H9 (cell line): ENCODE measurements around the gene SLC12A1. TPM values are rescaled to one million over a fixed set of nuclear protein-coding genes. Genes with fewer than 3 reads are reported as not detected.

Source experiments
- DNase-seq: peaks from one replicate; pipeline ENCODE4 v3.0.0-alpha.2; 2017
- H2AFZ ChIP-seq: one replicate; pipeline ENCODE4 v1.6.1; 2013; ENCODE audit warnings: mild to moderate bottlenecking, low read length, control low read depth, moderate library complexity
- H2AK5ac ChIP-seq: 2 replicates; pipeline ENCODE4 v1.6.1; 2013; ENCODE audit warnings: low read length, control low read depth, mixed read lengths; ENCODE audit not compliant: insufficient read length
- H2BK120ac ChIP-seq: one replicate; pipeline ENCODE4 v1.6.1; 2013; ENCODE audit warnings: low read depth, mild to moderate bottlenecking, low read length, control low read depth, inconsistent platforms; ENCODE audit not compliant: poor library complexity, severe bottlenecking
- H2BK12ac ChIP-seq: 2 replicates; pipeline ENCODE4 v1.6.1; 2013; ENCODE audit warnings: low read length, control low read depth, mixed read lengths, low read depth; ENCODE audit not compliant: insufficient read length
- H2BK15ac ChIP-seq: 2 replicates; pipeline ENCODE4 v1.6.1; 2013; ENCODE audit warnings: low read depth, low read length, control low read depth
- H2BK20ac ChIP-seq: one replicate; pipeline ENCODE4 v1.6.1; 2013; ENCODE audit warnings: low read depth, mild to moderate bottlenecking, low read length, control low read depth, inconsistent platforms; ENCODE audit not compliant: poor library complexity, severe bottlenecking
- H2BK5ac ChIP-seq: 2 replicates; pipeline ENCODE4 v1.6.1; 2013; ENCODE audit warnings: low read length, control low read depth, mixed read lengths; ENCODE audit not compliant: insufficient read length
- H3K14ac ChIP-seq: 2 replicates; pipeline ENCODE4 v1.6.1; 2013; ENCODE audit warnings: low read length, control low read depth; ENCODE audit not compliant: insufficient read depth
- H3K18ac ChIP-seq: 2 replicates; pipeline ENCODE4 v1.6.1; 2013; ENCODE audit warnings: low read depth, mild to moderate bottlenecking, mixed read lengths, low read length, control low read depth; ENCODE audit not compliant: insufficient read length
- H3K23ac ChIP-seq: 2 replicates; pipeline ENCODE4 v1.6.1; 2013; ENCODE audit warnings: low read length, control low read depth, mixed read lengths, low read depth; ENCODE audit not compliant: insufficient read length
- H3K23me2 ChIP-seq: 2 replicates; pipeline ENCODE4 v1.6.1; 2013; ENCODE audit warnings: low read depth, mild to moderate bottlenecking, mixed read lengths, low read length, control low read depth; ENCODE audit not compliant: insufficient read length, poor library complexity, severe bottlenecking
- H3K27ac ChIP-seq: 2 replicates; pipeline ENCODE4 v1.5.1; 2013; ENCODE audit warnings: low read length, control low read depth, mixed read lengths, low read depth; ENCODE audit not compliant: insufficient read length
- H3K27me3 ChIP-seq: 2 replicates; pipeline ENCODE4 v1.6.1; 2013; ENCODE audit warnings: low read length, control low read depth, inconsistent platforms; ENCODE audit not compliant: insufficient read depth
- H3K4ac ChIP-seq: 2 replicates; pipeline ENCODE4 v1.6.1; 2013; ENCODE audit warnings: low read depth, mild to moderate bottlenecking, control low read depth, inconsistent platforms, low read length, moderate library complexity
- H3K4me1 ChIP-seq: 2 replicates; pipeline ENCODE4 v1.6.1; 2013; ENCODE audit warnings: low read length, control low read depth, inconsistent platforms; ENCODE audit not compliant: insufficient read depth
- H3K4me2 ChIP-seq: 2 replicates; pipeline ENCODE4 v1.6.1; 2013; ENCODE audit warnings: low read length, control low read depth, mixed read lengths; ENCODE audit not compliant: insufficient read length, insufficient read depth
- H3K56ac ChIP-seq: 2 replicates; pipeline ENCODE4 v1.6.1; 2013; ENCODE audit warnings: low read depth, mild to moderate bottlenecking, mixed read lengths, low read length, control low read depth; ENCODE audit not compliant: insufficient read length
- H3K79me1 ChIP-seq: 2 replicates; pipeline ENCODE4 v1.6.1; 2013; ENCODE audit warnings: low read depth, mild to moderate bottlenecking, moderate library complexity, low read length, control low read depth, inconsistent platforms; ENCODE audit not compliant: insufficient read depth, poor library complexity, severe bottlenecking
- H3K79me2 ChIP-seq: 2 replicates; pipeline ENCODE4 v1.6.1; 2013; ENCODE audit warnings: low read length, control low read depth, inconsistent platforms; ENCODE audit not compliant: insufficient read depth
- H3K9ac ChIP-seq: 2 replicates; pipeline ENCODE4 v1.6.1; 2013; ENCODE audit warnings: low read length, control low read depth, mixed read lengths; ENCODE audit not compliant: insufficient read length; ENCODE audit errors: extremely low read depth
- H3K9me3 ChIP-seq: one replicate; pipeline ENCODE4 v1.6.1; 2013; ENCODE audit warnings: low read depth, low read length, inconsistent platforms; ENCODE audit not compliant: control insufficient read depth
- H3T11ph ChIP-seq: one replicate; pipeline ENCODE4 v1.6.1; 2013; ENCODE audit warnings: mild to moderate bottlenecking, low read length, control low read depth, inconsistent platforms
- H4K20me1 ChIP-seq: one replicate; pipeline ENCODE4 v1.6.1; 2013; ENCODE audit not compliant: control insufficient read depth, insufficient read length, insufficient read depth
- H4K5ac ChIP-seq: 2 replicates; pipeline ENCODE4 v1.6.1; 2013; ENCODE audit warnings: low read depth, mild to moderate bottlenecking, mixed read lengths, low read length, control low read depth; ENCODE audit not compliant: insufficient read length
- H4K8ac ChIP-seq: replicated peaks from 2 replicates; pipeline ENCODE4 v1.6.1; 2013; ENCODE audit warnings: low read length, control low read depth, mixed read lengths, low read depth; ENCODE audit not compliant: insufficient read length
- H4K91ac ChIP-seq: 2 replicates; pipeline ENCODE4 v1.6.1; 2013; ENCODE audit warnings: low read depth, mild to moderate bottlenecking, moderate library complexity, mixed read lengths, low read length, control low read depth; ENCODE audit not compliant: insufficient read length
- H3K27ac Mint-ChIP-seq, 3 experiments: 2 replicates in 2 of 3; 3 replicates in 1 of 3; pipeline ENCODE4 v1.8.0; 2020 to 2021; ENCODE audit warnings: mixed read lengths in 3 of 3, mild to moderate bottlenecking in 1 of 3, moderate library complexity in 1 of 3
- H3K27me3 Mint-ChIP-seq: 2 replicates; pipeline ENCODE4 v1.8.0; 2021; ENCODE audit warnings: low read depth, mild to moderate bottlenecking, moderate library complexity, mixed read lengths
- H3K36me3 Mint-ChIP-seq, 3 experiments: 2 replicates in 2 of 3; 3 replicates in 1 of 3; pipeline ENCODE4 v1.8.0; 2020 to 2021; ENCODE audit warnings: low read depth in 3 of 3, mixed read lengths in 3 of 3; ENCODE audit not compliant: insufficient read depth in 1 of 3
- H3K4me1 Mint-ChIP-seq, 2 experiments: 2 replicates each; pipeline ENCODE4 v1.8.0; 2020; ENCODE audit warnings: mixed read lengths in 2 of 2
- H3K4me3 Mint-ChIP-seq, 2 experiments: 2 replicates in 1 of 2; 3 replicates in 1 of 2; pipeline ENCODE4 v1.8.0; 2020 to 2021; ENCODE audit warnings: mild to moderate bottlenecking in 2 of 2, mixed read lengths in 2 of 2, moderate library complexity in 1 of 2
- H3K9me3 Mint-ChIP-seq, 2 experiments: 2 replicates in 1 of 2; 3 replicates in 1 of 2; pipeline ENCODE4 v1.8.0; 2020; ENCODE audit warnings: mild to moderate bottlenecking in 2 of 2, mixed read lengths in 2 of 2, moderate library complexity in 1 of 2
- WGBS: extraction: QIAGEN DNeasy Blood & Tissue Kit; methylation state at CpG from one replicate; pipeline ENCODE4 v1.1.7; 2013; ENCODE audit warnings: missing lambda C conversion rate, low lambda C conversion rate, mixed read lengths; ENCODE audit not compliant: insufficient read length; ENCODE audit errors: extremely low coverage; 5-methylcytosine and 5-hydroxymethylcytosine counted together
- total RNA-seq: library from RNA; stranded (reverse); gene quantifications from 2 replicates; pipeline ENCODE4 v1.2.1, GENCODE V29; 2021
- TF ChIP-seq, protein P1 (sequence below): fragments of 200-600 bp; sonication (generic); conservative IDR thresholded peaks from 3 replicates; pipeline ENCODE4 v1.8.0; 2021; ENCODE audit warnings: antibody characterized with exemption, mild to moderate bottlenecking

Gene SLC12A1
- total RNA-seq, 1 experiment from 2014 or later = 0.07 TPM

DNA sequence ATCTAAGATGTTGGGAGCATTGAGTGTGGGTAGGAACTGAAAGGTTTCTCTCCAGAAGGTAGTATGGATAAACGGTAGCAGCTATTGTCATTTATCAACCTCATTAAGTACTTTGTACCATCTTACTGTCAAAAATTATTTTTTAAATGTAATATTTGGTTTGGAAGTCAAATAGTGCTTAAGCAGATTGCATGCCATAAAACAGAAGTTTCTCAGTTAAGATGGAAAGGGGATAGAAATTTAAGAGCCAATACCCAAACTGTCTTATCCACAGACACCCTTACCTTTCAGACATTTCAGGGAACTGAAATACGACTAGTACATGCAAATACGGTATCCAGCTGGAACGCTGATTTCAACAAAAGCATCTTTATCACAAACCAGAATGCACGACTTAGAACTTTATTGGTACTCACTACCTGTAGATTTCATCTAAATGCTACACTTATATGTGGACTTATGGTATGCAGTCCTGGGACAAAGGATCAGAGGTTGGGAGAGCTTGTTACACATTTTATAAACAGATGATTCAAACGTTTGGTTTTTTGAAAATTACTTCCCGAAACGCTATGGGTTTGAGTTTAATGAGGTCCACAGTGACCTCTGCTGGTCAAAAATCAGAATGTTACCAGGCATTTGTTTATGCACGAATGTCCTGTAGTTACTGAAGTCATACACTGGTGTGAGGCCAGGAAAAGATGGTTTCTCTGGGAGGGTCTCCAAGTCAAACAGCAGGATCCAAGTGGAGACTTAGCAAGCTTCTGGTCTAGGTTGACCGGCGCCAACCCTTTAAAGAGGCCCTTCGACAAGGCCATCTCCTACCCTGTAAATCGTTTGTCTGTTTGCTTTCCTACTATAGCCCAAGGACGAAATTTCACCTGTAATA is 79.5 kb downstream of the SLC12A1 start:
- peak; percentile 63 for DNase-seq
- Histone ChIP-seq H4K20me1 (no peaks in the 10 kb centered on the region), H3K56ac (no peak overlapping the region), H3K4ac (no peak overlapping the region), H3K4me2 (no peak overlapping the region), H2BK20ac (no peak overlapping the region), H3K23me2 (no peaks in the 10 kb centered on the region), H2AK5ac (no peak overlapping the region), H3K79me1 (no peaks in the 10 kb centered on the region), H4K8ac (no peak overlapping the region), H4K5ac (no peak overlapping the region), H3K18ac (no peak overlapping the region), H2BK15ac (no peak overlapping the region), H2BK5ac (no peak overlapping the region), H2AFZ (no peak overlapping the region), H3K27ac (no peak overlapping the region), H3T11ph (no peak overlapping the region), H2BK120ac (no peak overlapping the region), H3K9me3 (no peaks in the 10 kb centered on the region), H2BK12ac (no peak overlapping the region), H3K9ac (no peak overlapping the region), H3K27me3 (no peaks in the 10 kb centered on the region), H3K14ac (no peak overlapping the region), H3K23ac (no peak overlapping the region), H3K4me1 (peaks cover 2% of the 10 kb centered on the region; the same call in 1 of the 2 replicates), H4K91ac (no peak overlapping the region), H3K79me2 (no peaks in the 10 kb centered on the region)
- peaks cover 22 to 35% of the 10 kb centered on the region in 2 experiments for H3K4me1 Mint-ChIP-seq
- TF ChIP-seq, protein P1, sequence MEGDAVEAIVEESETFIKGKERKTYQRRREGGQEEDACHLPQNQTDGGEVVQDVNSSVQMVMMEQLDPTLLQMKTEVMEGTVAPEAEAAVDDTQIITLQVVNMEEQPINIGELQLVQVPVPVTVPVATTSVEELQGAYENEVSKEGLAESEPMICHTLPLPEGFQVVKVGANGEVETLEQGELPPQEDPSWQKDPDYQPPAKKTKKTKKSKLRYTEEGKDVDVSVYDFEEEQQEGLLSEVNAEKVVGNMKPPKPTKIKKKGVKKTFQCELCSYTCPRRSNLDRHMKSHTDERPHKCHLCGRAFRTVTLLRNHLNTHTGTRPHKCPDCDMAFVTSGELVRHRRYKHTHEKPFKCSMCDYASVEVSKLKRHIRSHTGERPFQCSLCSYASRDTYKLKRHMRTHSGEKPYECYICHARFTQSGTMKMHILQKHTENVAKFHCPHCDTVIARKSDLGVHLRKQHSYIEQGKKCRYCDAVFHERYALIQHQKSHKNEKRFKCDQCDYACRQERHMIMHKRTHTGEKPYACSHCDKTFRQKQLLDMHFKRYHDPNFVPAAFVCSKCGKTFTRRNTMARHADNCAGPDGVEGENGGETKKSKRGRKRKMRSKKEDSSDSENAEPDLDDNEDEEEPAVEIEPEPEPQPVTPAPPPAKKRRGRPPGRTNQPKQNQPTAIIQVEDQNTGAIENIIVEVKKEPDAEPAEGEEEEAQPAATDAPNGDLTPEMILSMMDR = peak; percentile 84
- H3K27ac Mint-ChIP-seq = no peak overlapping the region; a peak in 1 of 7 replicates
- no peaks in the 10 kb centered on the region for H3K9me3 Mint-ChIP-seq
- no peaks in the 10 kb centered on the region for H3K36me3 Mint-ChIP-seq
- no peak overlapping the region for H3K4me3 Mint-ChIP-seq
- no CpG with 5 or more reads among the region's 14 CpGs for WGBS
- no peaks in the 10 kb centered on the region for H3K27me3 Mint-ChIP-seq
